A673 (cell line): ENCODE measurements around the gene BTBD7. TPM values are rescaled to one million over a fixed set of nuclear protein-coding genes. Genes with fewer than 3 reads are reported as not detected.

Experiments
- BruUV-seq: library from RNA; stranded (reverse); fragments of 400-500 nt; replicated peaks from 2 replicates; lab custom pipeline; 2021; lab: Mats Ljungman, UMichigan
- CTCF ChIA-PET: fragments of 300-600 bp; sonication (Branson Sonifier 250); formaldehyde crosslinking; loops from one replicate; lab custom pipeline; 2022; ENCODE audit warnings: antibody characterized with exemption; lab: Charles Lee
- POLR2A ChIA-PET: fragments of 300-600 bp; sonication (Branson Sonifier 250); formaldehyde crosslinking; loops from one replicate; lab custom pipeline; 2022; ENCODE audit warnings: antibody characterized with exemption; ENCODE audit not compliant: low non-redundant PET; lab: Charles Lee
- DNase-seq: peaks from one replicate; pipeline ENCODE4 v3.0.0-alpha.2; 2015; ENCODE audit warnings: low spot score
- H3K27ac ChIP-seq: fragments of 200-600 bp; sonication (generic); 2 replicates; pipeline ENCODE4 v1.5.1; 2016; ENCODE audit warnings: mixed run types, low read depth, mild to moderate bottlenecking, mixed read lengths, antibody characterized with exemption, low read length; ENCODE audit not compliant: poor library complexity, severe bottlenecking
- H3K27me3 ChIP-seq: fragments of 200-600 bp; sonication (generic); replicated peaks from 2 replicates; pipeline ENCODE4 v1.6.1; 2017; ENCODE audit warnings: mixed run types, low read depth, mild to moderate bottlenecking, mixed read lengths, antibody characterized with exemption, low read length; ENCODE audit not compliant: insufficient read depth, poor library complexity
- H3K36me3 ChIP-seq: fragments of 200-600 bp; sonication (generic); 2 replicates; pipeline ENCODE4 v1.6.1; 2016; ENCODE audit warnings: mixed run types, mild to moderate bottlenecking, mixed read lengths, antibody characterized with exemption, low read length; ENCODE audit not compliant: insufficient read depth, poor library complexity, severe bottlenecking
- H3K4me1 ChIP-seq: fragments of 200-600 bp; sonication (generic); 2 replicates; pipeline ENCODE4 v1.6.1; 2017; ENCODE audit warnings: mixed run types, mild to moderate bottlenecking, mixed read lengths, antibody characterized with exemption, low read length; ENCODE audit not compliant: insufficient read depth, poor library complexity, severe bottlenecking
- H3K4me3 ChIP-seq: fragments of 200-600 bp; sonication (generic); 2 replicates; pipeline ENCODE4 v1.5.1; 2016; ENCODE audit warnings: low read depth, mixed run types, mild to moderate bottlenecking, mixed read lengths, low read length; ENCODE audit not compliant: poor library complexity, severe bottlenecking
- H3K9me3 ChIP-seq: fragments of 200-600 bp; sonication (generic); 2 replicates; pipeline ENCODE4 v1.6.1; 2016; ENCODE audit warnings: mixed run types, low read depth, mild to moderate bottlenecking, mixed read lengths, antibody characterized with exemption, low read length; ENCODE audit not compliant: poor library complexity, severe bottlenecking
- EZH2 ChIP-seq: fragments of 200-600 bp; sonication (generic); IDR thresholded peaks from 2 replicates; pipeline ENCODE4 v1.6.1; 2017; ENCODE audit warnings: borderline replicate concordance, low read depth, mild to moderate bottlenecking, mixed read lengths, antibody characterized with exemption, low read length; ENCODE audit not compliant: poor library complexity, severe bottlenecking
- intact Hi-C: fragments of 100-400 bp; cut with micrococcal nuclease; formaldehyde crosslinking; loops from one replicate; pipeline ENCODE4 v1.10.0; 2022; ENCODE audit not compliant: unreplicated experiment
- total RNA-seq: library from RNA; stranded (reverse); gene quantifications from 2 replicates; pipeline ENCODE4 v1.2.3, GENCODE V29; 2021
- TF ChIP-seq, protein P1 (sequence below): fragments of 300-800, 200-600 bp; sonication (generic); conservative IDR thresholded peaks from 2 replicates; pipeline ENCODE4 v1.5.1; 2017; ENCODE audit warnings: low read depth, mild to moderate bottlenecking, antibody characterized with exemption, low read length, moderate library complexity, mixed read lengths

Gene BTBD7
- total RNA-seq, 1 experiment from 2014 or later = 60.9 TPM

- TF ChIP-seq EZH2 = no peak
- TF ChIP-seq, protein P1, sequence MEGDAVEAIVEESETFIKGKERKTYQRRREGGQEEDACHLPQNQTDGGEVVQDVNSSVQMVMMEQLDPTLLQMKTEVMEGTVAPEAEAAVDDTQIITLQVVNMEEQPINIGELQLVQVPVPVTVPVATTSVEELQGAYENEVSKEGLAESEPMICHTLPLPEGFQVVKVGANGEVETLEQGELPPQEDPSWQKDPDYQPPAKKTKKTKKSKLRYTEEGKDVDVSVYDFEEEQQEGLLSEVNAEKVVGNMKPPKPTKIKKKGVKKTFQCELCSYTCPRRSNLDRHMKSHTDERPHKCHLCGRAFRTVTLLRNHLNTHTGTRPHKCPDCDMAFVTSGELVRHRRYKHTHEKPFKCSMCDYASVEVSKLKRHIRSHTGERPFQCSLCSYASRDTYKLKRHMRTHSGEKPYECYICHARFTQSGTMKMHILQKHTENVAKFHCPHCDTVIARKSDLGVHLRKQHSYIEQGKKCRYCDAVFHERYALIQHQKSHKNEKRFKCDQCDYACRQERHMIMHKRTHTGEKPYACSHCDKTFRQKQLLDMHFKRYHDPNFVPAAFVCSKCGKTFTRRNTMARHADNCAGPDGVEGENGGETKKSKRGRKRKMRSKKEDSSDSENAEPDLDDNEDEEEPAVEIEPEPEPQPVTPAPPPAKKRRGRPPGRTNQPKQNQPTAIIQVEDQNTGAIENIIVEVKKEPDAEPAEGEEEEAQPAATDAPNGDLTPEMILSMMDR = no peak
- CTCF ChIA-PET = no interaction called here
Observed at GRCh38 chr14:93337143-93337753, 4.4 kb upstream of the BTBD7 start.

DNA sequence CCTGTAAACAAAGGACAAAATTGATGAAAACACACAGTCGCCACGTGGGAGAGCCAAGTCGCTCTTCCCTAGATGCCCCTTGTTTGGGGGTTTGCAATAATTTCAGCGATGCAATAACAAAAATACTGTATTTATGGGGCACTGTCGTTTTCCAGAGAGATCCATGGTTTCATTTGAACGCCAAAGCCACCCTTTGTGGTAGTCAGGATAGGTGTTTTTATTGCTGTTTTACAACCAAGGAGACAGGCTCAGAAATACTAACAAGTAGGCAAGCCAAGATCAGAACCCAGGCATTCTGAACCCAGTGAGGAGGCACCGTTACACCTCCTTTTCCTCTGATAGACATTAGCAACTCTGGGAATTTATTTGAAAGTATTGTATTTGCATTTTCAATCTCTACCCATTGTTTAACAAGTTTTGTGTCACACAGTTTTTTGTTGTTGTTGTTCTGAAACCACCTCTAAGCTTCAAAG lies 831 bp upstream of the BTBD7 start:
- Histone ChIP-seq H3K4me1 (peaks cover 7% of the 10 kb centered on the region), H3K36me3 (no peaks in the 10 kb centered on the region), H3K27ac (peak overlapping the region; percentile 95), H3K9me3 (peaks cover 8% of the 10 kb centered on the region), H3K4me3 (peak overlapping the region; percentile 90), H3K27me3 (no peaks in the 10 kb centered on the region)
- intact Hi-C loops = no loop called here
- no peak for TF ChIP-seq EZH2
- TF ChIP-seq, protein P1 = no peak
- ChIA-PET CTCF (no interaction called here), POLR2A (no interaction called here)
- no TSS peak for BruUV-seq
- no peak for DNase-seq

More at GRCh38 chr14:93337143-93337753, 4.4 kb upstream of the BTBD7 start:
- H3K36me3 ChIP-seq = no peaks in the 10 kb centered on the region
- H3K27ac ChIP-seq = no peak overlapping the region
- intact Hi-C loops = no loop called here
- POLR2A ChIA-PET = no interaction called here
- H3K4me1 ChIP-seq = peaks cover 7% of the 10 kb centered on the region
- peaks cover 8% of the 10 kb centered on the region for H3K9me3 ChIP-seq
- H3K27me3 ChIP-seq = no peaks in the 10 kb centered on the region
- DNase-seq = no peak
- BruUV-seq = no TSS peak
- no peak overlapping the region for H3K4me3 ChIP-seq

DNA sequence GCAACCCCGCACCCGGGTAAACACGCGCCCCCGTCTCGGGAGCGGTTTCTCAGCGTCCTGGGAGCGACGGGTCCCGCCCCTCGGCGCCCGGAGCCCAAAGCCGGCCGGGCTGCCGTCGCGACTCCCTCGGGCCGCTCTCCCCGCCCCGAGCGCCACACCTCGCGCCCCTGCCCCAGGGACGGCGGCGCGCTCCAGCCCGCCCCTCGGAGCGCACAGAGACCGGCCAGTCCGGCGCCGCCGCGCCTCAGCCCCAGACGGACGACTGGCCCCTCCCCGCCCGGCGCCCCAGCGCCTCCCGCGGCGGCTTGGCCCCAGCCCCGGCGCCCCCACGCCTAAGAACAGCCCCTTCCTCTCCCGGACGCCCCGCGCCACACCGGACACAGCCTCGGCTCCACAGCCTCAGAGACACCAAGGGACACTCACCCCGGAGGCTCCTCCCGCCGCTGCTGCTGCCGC lies 411 bp downstream of the BTBD7 start:
- CTCF ChIA-PET = no interaction called here
- intact Hi-C loops = no loop called here
- peaks cover 7% of the 10 kb centered on the region for H3K4me1 ChIP-seq
- peak overlapping the region; percentile 95 for H3K27ac ChIP-seq
- POLR2A ChIA-PET = no interaction called here
- no TSS peak for BruUV-seq
- no peak for TF ChIP-seq EZH2
- TF ChIP-seq, protein P1 = no peak
- peak; percentile 31 for DNase-seq
- H3K36me3 ChIP-seq = no peaks in the 10 kb centered on the region
- H3K4me3 ChIP-seq = peak overlapping the region; percentile 90
- H3K9me3 ChIP-seq = peaks cover 8% of the 10 kb centered on the region
- H3K27me3 ChIP-seq = no peaks in the 10 kb centered on the region
